Activated naive CD4-positive, alpha-beta T cell treated with anti-CD3 and anti-CD28 coated beads, Interleukin-2, amount 50 U/mL, for 72 hours (primary cell): ENCODE data around the gene HACD4. TPM values are rescaled to one million over a fixed set of nuclear protein-coding genes. Genes with fewer than 3 reads are reported as not detected.
"Not testable (repeated sequence)": the region's sequence is repeated elsewhere in the genome, so short reads cannot be mapped to it uniquely, and the experiment has no call there.

Experiments
- ATAC-seq, 2 donors: fragments of 150-1000 bp; cut with Tn5 transposase; 2 replicates each; pipeline ENCODE4 v1.10.0; 2021; ENCODE audit warnings: mild to moderate bottlenecking in 2 of 2, moderate library complexity in 2 of 2
- DNase-seq, 2 donors: peaks; one replicate each; pipeline ENCODE4 v3.0.0; 2021 to 2022; ENCODE audit warnings: low spot score in 2 of 2
- H3K27ac Mint-ChIP-seq, 2 donors: one replicate each; pipeline ENCODE4 v1.8.0; 2022; ENCODE audit warnings: mild to moderate bottlenecking in 2 of 2, mixed read lengths in 2 of 2
- H3K36me3 Mint-ChIP-seq, 2 donors: one replicate each; pipeline ENCODE4 v1.8.0; 2022; ENCODE audit warnings: mixed read lengths in 2 of 2
- H3K9me3 Mint-ChIP-seq, 2 donors: one replicate each; pipeline ENCODE4 v1.8.0; 2022; ENCODE audit warnings: mixed read lengths in 2 of 2
- total RNA-seq, 2 donors: library from RNA; stranded (reverse); gene quantifications; one replicate each; pipeline ENCODE4 v1.2.3, GENCODE V29; 2022

Gene HACD4
- total RNA-seq, 2 donors from 2014 or later = 0.87 to 3.9 TPM

DNA sequence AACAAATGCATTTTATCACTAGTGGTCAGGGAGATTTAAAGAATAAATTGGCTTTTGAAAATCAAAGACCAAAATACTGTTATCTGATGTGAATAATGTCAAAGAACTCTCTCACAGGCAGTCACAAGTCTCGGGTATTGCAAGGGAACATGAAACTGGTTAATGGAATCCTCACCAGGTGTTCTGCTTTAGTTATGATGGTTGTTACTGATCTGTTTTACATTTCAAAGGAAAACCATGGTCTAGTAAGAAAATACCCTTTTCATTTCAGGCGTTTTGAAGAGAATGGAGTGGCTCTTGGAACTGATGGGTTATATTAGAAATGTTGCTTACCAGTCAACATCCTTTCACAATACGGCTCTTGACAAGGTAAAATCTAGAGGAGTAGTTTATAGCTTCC is 43.4 kb downstream of the HACD4 start:
- DNase-seq (no peak), ATAC-seq (no peak)
- H3K9me3 Mint-ChIP-seq = no peaks in the 10 kb centered on the region
- H3K36me3 Mint-ChIP-seq = peaks cover 16% of the 10 kb centered on the region in 2 donors
- no peak overlapping the region for H3K27ac Mint-ChIP-seq

DNA sequence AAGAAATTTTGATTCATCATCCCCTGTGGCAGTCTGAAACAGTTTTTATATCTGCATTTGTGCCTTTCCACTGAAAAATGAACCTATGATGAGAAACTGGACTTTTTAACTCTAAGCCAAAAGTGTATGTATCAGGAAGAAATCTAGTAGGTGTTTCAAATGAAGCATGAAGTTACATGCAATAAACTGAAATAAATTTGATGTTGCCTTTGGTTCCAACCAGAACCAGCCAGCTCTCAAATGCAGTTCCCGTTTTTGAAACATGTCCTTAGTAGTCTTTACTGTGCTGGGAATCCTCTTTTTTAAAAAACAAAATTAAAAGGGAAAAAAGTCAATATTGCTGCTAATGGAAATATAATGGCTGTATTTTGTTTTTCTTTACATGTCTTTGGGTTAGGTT is 43.9 kb downstream of the HACD4 start:
- no peak for DNase-seq
- Mint-ChIP-seq H3K36me3 (peaks cover 18 to 19% of the 10 kb centered on the region in 2 donors), H3K9me3 (no peaks in the 10 kb centered on the region), H3K27ac (no peak overlapping the region)
- ATAC-seq = no peak

DNA sequence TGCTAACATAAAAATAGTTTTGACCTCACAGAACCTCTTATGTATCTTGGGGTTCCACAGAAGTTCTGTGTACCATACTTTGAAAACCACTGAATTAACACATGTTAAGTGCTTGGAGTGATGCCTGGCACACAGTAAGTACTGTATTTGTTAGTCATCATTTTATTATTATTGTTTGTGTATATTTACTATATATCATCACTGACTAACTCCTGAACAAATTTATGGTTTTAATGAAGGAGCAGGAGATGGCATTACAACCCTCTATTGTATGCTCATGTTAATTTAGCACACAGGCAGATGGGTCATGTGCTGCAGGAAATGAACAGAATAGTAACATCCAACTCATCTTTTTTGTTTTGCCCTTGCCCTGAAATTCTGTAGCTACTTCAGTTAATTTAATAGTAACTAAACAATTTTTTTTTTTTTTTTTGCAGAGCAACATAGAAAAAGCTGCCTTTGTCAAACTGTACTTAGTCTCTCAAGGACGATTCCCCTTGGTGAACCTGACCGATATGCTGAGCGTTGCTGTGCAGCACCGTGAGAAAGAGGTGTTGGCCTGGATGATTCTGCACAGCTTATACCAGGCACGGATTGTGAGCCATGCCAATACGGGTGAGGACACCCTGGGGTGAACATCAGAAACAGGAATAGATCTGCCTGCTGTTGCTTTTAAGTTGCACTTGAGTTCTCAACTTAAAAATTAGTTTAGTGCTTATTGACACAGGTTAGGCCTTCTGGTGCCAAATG is 45.4 kb downstream of the HACD4 start:
- Mint-ChIP-seq H3K36me3 (peaks cover 23 to 28% of the 10 kb centered on the region in 2 donors), H3K9me3 (no peaks in the 10 kb centered on the region), H3K27ac (no peak overlapping the region)
- no peak for ATAC-seq
- no peak for DNase-seq

DNA sequence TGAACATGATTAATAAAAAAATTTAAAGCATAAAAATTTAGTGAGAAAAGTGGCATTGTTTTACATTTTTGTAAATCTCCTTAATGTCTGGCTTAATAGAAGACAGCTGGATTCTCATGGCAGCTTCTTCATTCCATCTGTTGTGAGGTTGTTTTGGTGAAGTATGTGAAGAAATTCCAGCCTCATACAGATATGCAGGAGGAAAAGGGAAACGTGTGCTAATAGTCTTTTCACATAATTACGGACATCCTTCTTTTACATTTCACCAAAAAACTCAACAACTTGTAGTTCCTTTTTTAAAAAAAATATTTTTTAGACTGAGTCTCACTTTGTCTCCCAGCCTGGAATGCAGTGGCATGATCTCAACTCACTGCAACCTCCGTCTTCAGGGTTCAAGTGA is 46.9 kb downstream of the HACD4 start:
- ATAC-seq = no peak
- Mint-ChIP-seq H3K36me3 (peaks cover 14 to 18% of the 10 kb centered on the region in 2 donors), H3K9me3 (no peaks in the 10 kb centered on the region), H3K27ac (no peak overlapping the region)
- no peak for DNase-seq

DNA sequence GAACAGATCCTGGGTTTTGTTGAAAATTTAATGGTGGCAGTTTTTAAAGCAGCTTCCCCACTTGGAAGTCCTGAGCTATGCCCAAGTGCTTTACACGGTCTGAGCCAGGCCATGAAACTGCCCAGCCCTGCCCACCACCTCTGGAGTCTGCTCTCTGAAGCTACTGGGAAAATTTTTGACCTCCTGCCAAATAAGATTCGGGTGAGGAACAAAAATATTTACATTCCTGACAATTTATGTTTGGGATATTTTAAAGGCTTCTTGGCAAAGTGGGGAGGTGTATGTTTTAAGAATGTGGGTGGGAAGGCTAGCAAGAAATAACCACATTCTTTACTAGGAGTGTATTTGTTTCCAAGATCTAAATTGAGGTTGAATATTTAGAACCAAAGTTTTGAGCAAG is 50.0 kb downstream of the HACD4 start:
- Mint-ChIP-seq H3K27ac (no peak overlapping the region), H3K9me3 (no peaks in the 10 kb centered on the region), H3K36me3 (peaks cover 7 to 21% of the 10 kb centered on the region in 2 donors)
- DNase-seq (no peak), ATAC-seq (no peak)

DNA sequence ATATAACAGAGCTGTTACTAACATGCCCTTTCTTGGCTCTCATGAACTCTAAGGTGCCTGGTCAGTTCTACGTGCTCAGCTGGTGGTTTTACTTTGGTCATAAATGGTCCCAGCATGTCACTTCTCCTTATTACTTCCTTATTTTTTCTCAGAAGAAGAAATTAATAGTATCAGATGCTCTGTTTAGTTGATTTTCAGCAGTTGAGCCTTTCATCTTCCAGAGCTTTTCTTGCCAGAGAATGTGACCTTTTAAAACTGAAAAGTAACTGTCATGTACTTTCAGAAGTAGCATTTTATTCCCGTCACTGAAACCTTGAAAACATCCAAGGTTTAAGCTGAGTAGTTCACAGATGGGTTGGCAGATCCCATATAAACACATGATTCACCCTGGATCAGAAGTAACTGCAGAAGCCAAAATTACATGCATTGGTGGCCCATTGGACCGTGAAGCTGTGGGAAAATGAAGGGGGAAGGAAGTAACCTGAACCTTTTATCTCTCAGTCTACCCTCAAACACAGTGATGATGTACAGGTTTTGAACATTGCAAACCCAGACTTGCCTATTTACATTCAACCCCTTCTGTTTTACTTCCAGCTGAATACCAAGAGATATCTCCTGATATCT is 50.5 kb downstream of the HACD4 start:
- DNase-seq (no peak), ATAC-seq (no peak)
- no peaks in the 10 kb centered on the region for H3K9me3 Mint-ChIP-seq
- peaks cover 7 to 22% of the 10 kb centered on the region in 2 donors for H3K36me3 Mint-ChIP-seq
- no peak overlapping the region for H3K27ac Mint-ChIP-seq

DNA sequence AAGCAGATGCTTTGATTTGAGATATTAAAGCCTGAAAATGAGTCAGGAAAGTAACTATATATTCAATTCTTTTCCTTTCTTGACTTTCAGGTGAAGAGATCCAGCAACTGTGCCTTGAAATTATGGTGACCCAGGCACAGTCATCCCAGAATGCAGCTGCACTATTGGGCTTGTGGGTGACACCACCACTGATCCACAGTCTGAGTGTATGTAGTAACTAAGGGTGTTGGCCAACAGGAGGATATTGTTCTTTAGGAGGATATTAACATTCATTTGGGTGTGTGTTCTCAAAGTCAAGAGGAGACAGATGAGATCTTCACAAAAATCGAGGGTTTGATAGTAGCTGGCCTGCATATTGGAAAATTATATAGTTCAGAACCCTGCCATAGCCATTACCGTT is 53.2 kb downstream of the HACD4 start:
- ATAC-seq (no peak), DNase-seq (no peak)
- H3K36me3 Mint-ChIP-seq = peaks cover 7 to 27% of the 10 kb centered on the region in 2 donors
- no peak overlapping the region for H3K27ac Mint-ChIP-seq
- H3K9me3 Mint-ChIP-seq = no peaks in the 10 kb centered on the region

DNA sequence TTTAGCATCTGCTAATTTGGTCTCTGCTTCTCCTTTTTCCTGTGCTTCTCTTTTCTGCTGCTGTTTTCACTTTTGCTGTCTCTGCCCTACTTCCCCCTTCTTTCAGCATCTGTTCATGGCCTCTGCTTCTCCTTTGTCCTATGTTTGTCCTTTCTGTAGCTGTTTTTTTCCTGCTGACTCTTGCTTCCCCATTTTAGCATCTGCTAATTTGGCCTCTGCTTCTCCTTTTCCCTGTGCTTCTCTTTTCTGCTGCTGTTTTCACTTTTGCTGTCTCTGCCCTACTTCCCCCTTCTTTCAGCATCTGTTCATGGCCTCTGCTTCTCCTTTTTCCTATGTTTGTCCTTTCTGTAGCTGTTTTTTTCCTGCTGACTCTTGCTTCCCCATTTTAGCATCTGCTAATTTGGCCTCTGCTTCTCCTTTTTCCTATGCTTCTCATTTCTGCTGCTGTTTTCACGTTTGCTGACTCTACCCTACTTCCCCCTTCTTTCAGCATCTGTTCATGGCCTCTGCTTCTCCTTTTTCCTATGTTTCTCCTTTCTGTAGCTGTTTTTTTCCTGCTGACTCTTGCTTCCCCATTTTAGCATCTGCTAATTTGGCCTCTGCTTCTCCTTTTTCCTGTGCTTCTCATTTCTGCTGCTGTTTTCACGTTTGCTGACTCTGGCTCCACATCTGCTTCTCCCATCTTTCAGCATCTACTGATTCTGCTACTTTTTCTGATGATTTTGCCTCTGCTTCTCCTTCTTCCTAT is 57.1 kb downstream of the HACD4 start:
- H3K36me3 Mint-ChIP-seq = peaks cover 0 to 22% of the 10 kb centered on the region in 2 donors
- DNase-seq, ATAC-seq, H3K27ac Mint-ChIP-seq, H3K9me3 Mint-ChIP-seq: not testable (repeated sequence)

DNA sequence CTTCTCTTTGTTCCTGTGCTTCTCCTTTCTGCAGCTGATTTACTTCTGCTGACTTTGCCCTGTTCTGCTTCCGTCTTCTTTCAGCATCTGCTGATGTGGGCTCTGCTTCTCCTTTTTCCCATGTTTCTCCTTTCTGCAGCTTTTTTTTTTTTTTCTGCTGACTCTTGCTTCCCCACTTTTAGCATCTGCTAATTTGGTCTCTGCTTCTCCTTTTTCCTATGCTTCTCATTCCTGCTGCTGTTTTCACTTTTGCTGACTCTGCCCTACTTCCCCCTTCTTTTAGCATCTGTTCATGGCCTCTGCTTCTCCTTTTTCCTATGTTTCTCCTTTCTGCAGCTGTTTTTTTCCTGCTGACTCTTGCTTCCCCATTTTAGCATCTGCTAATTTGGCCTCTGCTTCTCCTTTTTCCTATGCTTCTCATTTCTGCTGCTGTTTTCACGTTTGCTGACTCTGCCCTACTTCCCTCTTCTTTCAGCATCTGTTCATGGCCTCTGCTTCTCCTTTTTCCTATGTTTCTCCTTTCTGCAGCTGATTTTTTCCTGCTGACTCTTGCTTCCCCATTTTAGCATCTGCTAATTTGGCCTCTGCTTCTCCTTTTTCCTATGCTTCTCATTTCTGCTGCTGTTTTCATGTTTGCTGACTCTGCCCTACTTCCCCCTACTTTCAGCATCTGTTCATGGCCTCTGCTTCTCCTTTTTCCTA is 58.0 kb downstream of the HACD4 start:
- H3K9me3 Mint-ChIP-seq, H3K27ac Mint-ChIP-seq, DNase-seq, ATAC-seq: not testable (repeated sequence)
- H3K36me3 Mint-ChIP-seq = peaks cover 0 to 22% of the 10 kb centered on the region in 2 donors

DNA sequence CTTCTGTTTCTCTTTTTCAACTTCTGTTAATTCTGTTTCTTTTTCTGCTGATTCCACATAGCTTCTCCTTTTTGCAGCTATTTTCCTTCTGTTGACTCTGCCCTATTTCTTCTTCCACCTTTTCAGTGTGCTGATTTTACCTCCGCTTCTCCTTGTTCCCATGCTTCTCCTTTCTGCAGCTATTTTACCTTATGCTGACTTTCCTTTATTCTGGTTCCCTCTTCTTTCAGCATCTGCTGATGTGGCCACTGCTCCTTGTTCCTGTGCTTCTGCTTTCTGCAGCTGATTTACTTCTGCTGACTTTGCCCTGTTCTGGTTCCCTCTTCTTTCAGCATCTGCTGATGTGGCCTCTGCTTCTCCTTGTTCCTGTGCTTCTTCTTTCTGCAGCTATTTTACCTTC is 58.8 kb downstream of the HACD4 start:
- peaks cover 0 to 18% of the 10 kb centered on the region in 2 donors for H3K36me3 Mint-ChIP-seq
- H3K9me3 Mint-ChIP-seq = no peaks in the 10 kb centered on the region
- no peak for DNase-seq

DNA sequence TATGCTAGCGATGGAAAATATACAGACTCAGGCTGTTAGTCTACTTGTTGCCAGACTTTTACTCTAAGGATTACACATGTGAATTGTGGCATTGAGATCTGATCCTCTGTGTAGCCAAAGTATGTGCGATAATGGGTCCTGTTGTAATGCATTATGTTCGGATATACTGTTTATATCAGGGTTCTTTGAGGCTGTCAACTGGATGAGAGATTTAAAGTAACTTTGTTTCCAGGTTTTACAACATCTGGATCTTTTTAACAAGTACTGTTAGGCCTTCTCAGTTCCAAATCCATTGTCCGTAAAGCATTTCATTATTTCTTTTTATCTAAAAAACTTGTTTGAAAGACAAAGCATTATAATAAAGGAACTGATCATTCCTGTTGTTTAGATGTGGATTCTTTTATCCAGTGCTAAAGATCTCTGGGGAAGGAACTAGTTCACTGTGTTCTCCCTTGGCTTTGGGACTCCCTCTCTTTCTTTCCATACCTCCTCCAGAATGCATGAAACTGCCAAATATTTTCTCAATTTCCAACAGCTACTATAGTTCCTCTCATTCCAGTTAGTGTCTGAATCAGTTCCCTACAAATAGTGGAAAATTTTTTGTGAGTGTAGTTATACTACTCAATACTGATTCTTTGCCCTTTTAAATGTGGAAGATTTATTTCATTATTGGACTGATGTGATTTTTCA is 68.8 kb downstream of the HACD4 start:
- ATAC-seq (no peak), DNase-seq (no peak)
- Mint-ChIP-seq H3K36me3 (peaks cover 0 to 4% of the 10 kb centered on the region in 2 donors), H3K27ac (no peak overlapping the region), H3K9me3 (peaks cover 0 to 4% of the 10 kb centered on the region in 2 donors)

More for the DNA sequence above, 58.8 kb downstream of the HACD4 start:
- no peak overlapping the region for H3K27ac Mint-ChIP-seq
- ATAC-seq = no peak

DNA sequence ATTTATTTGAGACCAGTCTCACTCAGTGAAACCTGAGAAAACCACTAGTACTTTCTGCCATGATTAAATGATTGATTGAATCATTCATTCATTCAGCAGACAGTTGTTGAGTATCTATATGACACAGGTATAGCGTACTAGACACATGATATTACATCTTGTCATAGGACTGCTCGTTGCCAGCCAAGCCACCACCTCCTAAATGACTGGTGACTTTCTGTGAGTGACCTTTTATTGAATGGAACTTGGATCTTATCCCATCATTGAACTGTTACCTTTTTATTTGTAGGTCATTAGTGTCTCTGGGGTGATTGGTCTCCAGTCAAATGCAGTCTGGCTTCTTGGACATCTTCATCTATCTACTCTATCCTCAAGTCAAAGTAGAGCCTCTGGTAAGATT is 80.7 kb downstream of the HACD4 start:
- Mint-ChIP-seq H3K36me3 (peaks cover 5 to 9% of the 10 kb centered on the region in 2 donors), H3K27ac (no peak overlapping the region), H3K9me3 (no peaks in the 10 kb centered on the region)
- no peak for ATAC-seq
- no peak for DNase-seq

Other genes starting within 250 kb of the HACD4 start
- under 1 TPM; 0.46 to 0.80 TPM for gene IFNB1, start 46.3 kb upstream of the HACD4 start, total RNA-seq
- not detected for gene IFNW1, start 110.2 kb upstream of the HACD4 start, total RNA-seq
- not detected for gene IFNA21, start 135.0 kb upstream of the HACD4 start, total RNA-seq
- gene IFNA4, start 155.9 kb upstream of the HACD4 start, total RNA-seq = not detected
- not detected for gene IFNA7, start 170.6 kb upstream of the HACD4 start, total RNA-seq
- gene IFNA10, start 175.5 kb upstream of the HACD4 start, total RNA-seq = not detected
- not detected for gene IFNA16, start 185.7 kb upstream of the HACD4 start, total RNA-seq
- not detected for gene IFNA17, start 196.6 kb upstream of the HACD4 start, total RNA-seq
- gene IFNA14, start 208.4 kb upstream of the HACD4 start, total RNA-seq = not detected